RPMI7951 (cell line): ENCODE measurements around the gene SMURF2. TPM values are rescaled to one million over a fixed set of nuclear protein-coding genes. Genes with fewer than 3 reads are reported as not detected.
A peak's percentile ranks its signal among the peaks of the same experiment; 100 is the strongest.
"Not testable (repeated sequence)": the region's sequence is repeated elsewhere in the genome, so short reads cannot be mapped to it uniquely, and the experiment has no call there.

Experiments used
- DNase-seq: peaks from one replicate; pipeline ENCODE4 v3.0.0-alpha.2; 2012; ENCODE audit warnings: low read depth
- total RNA-seq: library from RNA; depleted of rRNA; stranded (reverse); fragments of >200 nt; shearing (Covaris generic); gene quantifications from 2 replicates; pipeline ENCODE4 v1.2.3, GENCODE V29; 2014; rRNA removed

SMURF2 gene
- 52.1 and 54.5 TPM in 2 replicates for total RNA-seq

- DNase-seq = peak; percentile 69
Measured at GRCh38 chr17:64661976-64662773, at the start of gene SMURF2. Gene SMURF2 (minus strand): TSS chr17:64662307. CDS start chr17:64661880, 427 bp downstream.

GRCh38 chr17:64709481-64709880 lies 47.4 kb upstream of the SMURF2 start:
- no peak for DNase-seq

GRCh38 chr17:64707050-64707591 lies 45.0 kb upstream of the SMURF2 start:
- DNase-seq = peak; percentile 99

- peak; percentile 86 for DNase-seq
Measured at GRCh38 chr17:64706224-64707049, 44.3 kb upstream of the SMURF2 start.

- DNase-seq = no peak
Measured at GRCh38 chr17:64702815-64703214, 40.7 kb upstream of the SMURF2 start.

GRCh38 chr17:64698725-64699124 lies 36.6 kb upstream of the SMURF2 start:
- DNase-seq = no peak

GRCh38 chr17:64694207-64694606 lies 32.1 kb upstream of the SMURF2 start:
- DNase-seq = peak; percentile 95

- no peak for DNase-seq
Measured at GRCh38 chr17:64692187-64692586, 30.1 kb upstream of the SMURF2 start.

- no peak for DNase-seq
Measured at GRCh38 chr17:64689106-64689505, 27.0 kb upstream of the SMURF2 start.

GRCh38 chr17:64688481-64688880 lies 26.4 kb upstream of the SMURF2 start:
- DNase-seq = no peak

- DNase-seq = no peak
Measured at GRCh38 chr17:64687961-64688360, 25.9 kb upstream of the SMURF2 start.

- DNase-seq = no peak
Measured at GRCh38 chr17:64687376-64687775, 25.3 kb upstream of the SMURF2 start.

- DNase-seq = no peak
Measured at GRCh38 chr17:64686705-64687104, 24.6 kb upstream of the SMURF2 start.

- DNase-seq = no peak
Measured at GRCh38 chr17:64685705-64686104, 23.6 kb upstream of the SMURF2 start.

- DNase-seq = no peak
Measured at GRCh38 chr17:64683796-64684195, 21.7 kb upstream of the SMURF2 start.

GRCh38 chr17:64682261-64683181 lies 20.4 kb upstream of the SMURF2 start:
- DNase-seq = peak; percentile 43

GRCh38 chr17:64679710-64680216 lies 17.7 kb upstream of the SMURF2 start:
- DNase-seq = peak; percentile 93

GRCh38 chr17:64676763-64677162 lies 14.7 kb upstream of the SMURF2 start:
- no peak for DNase-seq

GRCh38 chr17:64670843-64671590 lies 8.9 kb upstream of the SMURF2 start:
- DNase-seq = not testable (repeated sequence)
